Upper lobe of left lung (tissue), 6 donors: Measurements from ENCODE around the gene DCAF15. TPM values are rescaled to one million over a fixed set of nuclear protein-coding genes. Genes with fewer than 3 reads are reported as not detected.

Source experiments
- ATAC-seq, 2 donors: fragments of 200-7000 bp; cut with Tn5 transposase; one replicate each; pipeline ENCODE4 v1.9.1; 2022; ENCODE audit warnings: mild to moderate bottlenecking in 2 of 2, moderate library complexity in 2 of 2; ENCODE audit not compliant: low FRiP score in 2 of 2
- DNase-seq, 2 donors: peaks; one replicate each; pipeline ENCODE4 v3.0.0-alpha.2; 2019 to 2020
- H3K27ac ChIP-seq, 4 donors: fragments of 200-600 bp; sonication (generic); one replicate each; pipeline ENCODE4 v1.5.1; 2016 to 2019
- H3K27me3 ChIP-seq, 4 donors: fragments of 200-600 bp; sonication (generic); one replicate each; pipeline ENCODE4 v1.5.1; 2017 to 2019
- H3K36me3 ChIP-seq, 4 donors: fragments of 200-600 bp; sonication (generic); one replicate each; pipeline ENCODE4 v1.5.1; 2016 to 2019
- H3K4me1 ChIP-seq, 4 donors: fragments of 200-600 bp; sonication (generic); one replicate each; pipeline ENCODE4 v1.5.1; 2018 to 2019
- H3K4me3 ChIP-seq, 4 donors: fragments of 200-600 bp; sonication (generic); one replicate each; pipeline ENCODE4 v1.5.1; 2017 to 2019; ENCODE audit warnings: mild to moderate bottlenecking in 2 of 4, moderate library complexity in 1 of 4
- H3K9me3 ChIP-seq, 4 donors: fragments of 200-600 bp; sonication (generic); one replicate each; pipeline ENCODE4 v1.5.1; 2018 to 2019
- CTCF ChIP-seq, 6 experiments: fragments of 450-650 bp in 4 of 6; fragments of 200-600 bp in 2 of 6; sonication (generic) in 2 of 6; IDR thresholded peaks; one replicate each; pipeline ENCODE4 v1.5.1; 2016 to 2019; ENCODE audit warnings: antibody characterized with exemption in 6 of 6
- EP300 ChIP-seq, 4 donors: sonication (generic); formaldehyde crosslinking; IDR thresholded peaks; one replicate each; pipeline ENCODE4 v1.5.1; 2017; ENCODE audit warnings: antibody characterized with exemption in 4 of 4, control low read depth in 2 of 4
- POLR2A ChIP-seq, 4 donors: fragments of 450-650 bp; IDR thresholded peaks; one replicate each; pipeline ENCODE4 v1.5.1; 2016 to 2017; ENCODE audit warnings: antibody characterized with exemption in 4 of 4, mild to moderate bottlenecking in 2 of 4
- POLR2AphosphoS5 ChIP-seq, 2 donors: sonication (generic); formaldehyde crosslinking; IDR thresholded peaks; one replicate each; pipeline ENCODE4 v1.5.1; 2017; ENCODE audit warnings: antibody characterized with exemption in 2 of 2
- WGBS, 2 donors: methylation state at CpG; one replicate each; pipeline ENCODE4 v1.1.5; 2017 to 2018; 5-methylcytosine and 5-hydroxymethylcytosine counted together
- total RNA-seq, 6 donors: library from RNA; depleted of rRNA in 4 of 6; stranded (reverse); fragments of >200 nt in 4 of 6; gene quantifications; one replicate each; pipeline versions ENCODE4 v1.1.0 to v1.2.1, GENCODE V29; 2016 to 2021
- donor health status: DM: no; HTN: no; CAD: no; lungs with moderate emphysema.
- donor health status: DM: no; HTN: yes; CAD: no; lungs with severe emphysema.

Gene DCAF15
- total RNA-seq, 6 donors from 2014 or later: 20.5 to 51.3 (median 39.0) TPM

GRCh38 chr19:13983213-13983889, 31.0 kb downstream of the DCAF15 start:
- ATAC-seq (no peak), DNase-seq (peak in 1 of 2 donors; percentile 81)
- Histone ChIP-seq H3K9me3 (no peaks in the 10 kb centered on the region), H3K4me3 (no peak overlapping the region), H3K4me1 (peaks cover 37 to 55% (median 46%) of the 10 kb centered on the region in 4 donors), H3K36me3 (peaks cover 0 to 23% (median 9%) of the 10 kb centered on the region in 4 donors), H3K27ac (peak overlapping the region in 1 of 4 donors; percentile 15), H3K27me3 (no peaks in the 10 kb centered on the region)
- 88% methylated on average over 13 of the region's 21 CpGs; no CpG with 5 or more reads in 1 of the 2 donors for WGBS, 2 donors
- TF ChIP-seq EP300 (IDR thresholded peaks at IDR 0.05) (no peak), POLR2A (IDR thresholded peaks at IDR 0.05) (no peak)

- peak overlapping the region in 1 of 4 donors; percentile 93 for H3K27ac ChIP-seq
- ATAC-seq (no peak), DNase-seq (peak in 1 of 2 donors; percentile 67)
- no peak overlapping the region for H3K4me3 ChIP-seq
- H3K4me1 ChIP-seq: peaks cover 38 to 49% (median 42%) of the 10 kb centered on the region in 4 donors
- H3K27me3 ChIP-seq: no peaks in the 10 kb centered on the region
- H3K9me3 ChIP-seq: no peaks in the 10 kb centered on the region
- TF ChIP-seq POLR2AphosphoS5 (IDR thresholded peaks at IDR 0.05) (no peak), POLR2A (IDR thresholded peaks at IDR 0.05) (no peak), EP300 (IDR thresholded peaks at IDR 0.05) (no peak), CTCF (IDR thresholded peaks at IDR 0.05) (no peak)
- WGBS, 2 donors: 85 to 91% methylated on average over 6 to 14 of the region's 15 CpGs
- peaks cover 0 to 26% (median 9%) of the 10 kb centered on the region in 4 donors for H3K36me3 ChIP-seq
Measured at GRCh38 chr19:13984186-13984585, 31.9 kb downstream of the DCAF15 start.

- ATAC-seq: peak in 1 of 2 donors; percentile 24
- H3K9me3 ChIP-seq: no peaks in the 10 kb centered on the region
- peaks cover 31 to 40% (median 36%) of the 10 kb centered on the region in 4 donors for H3K4me1 ChIP-seq
- 61 to 73% methylated on average over 23 to 25 of the region's 25 CpGs for WGBS, 2 donors
- no peaks in the 10 kb centered on the region for H3K27me3 ChIP-seq
- no peak overlapping the region for H3K4me3 ChIP-seq
- peak in 1 of 2 donors; percentile 3 for TF ChIP-seq POLR2AphosphoS5 (IDR thresholded peaks at IDR 0.05)
- peak in 1 of 4 donors; percentile 26 for TF ChIP-seq POLR2A (IDR thresholded peaks at IDR 0.05)
- no peak for TF ChIP-seq EP300 (IDR thresholded peaks at IDR 0.05)
- peak overlapping the region; percentile 84 to 97 (median 92) for H3K27ac ChIP-seq
- peak in 1 of 2 donors; percentile 92 for DNase-seq
- H3K36me3 ChIP-seq: peaks cover 0 to 28% (median 9%) of the 10 kb centered on the region in 4 donors
Measured at GRCh38 chr19:13984875-13985741, 32.8 kb downstream of the DCAF15 start.

- 68 to 71% methylated on average over 8 of the region's 10 CpGs for WGBS, 2 donors
- no peak for TF ChIP-seq EP300 (IDR thresholded peaks at IDR 0.05)
- no peak for TF ChIP-seq POLR2AphosphoS5 (IDR thresholded peaks at IDR 0.05)
- TF ChIP-seq POLR2A (IDR thresholded peaks at IDR 0.05): no peak
- no peak for TF ChIP-seq CTCF (IDR thresholded peaks at IDR 0.05)
- ATAC-seq (peak in 1 of 2 donors; percentile 1), DNase-seq (peak in 1 of 2 donors; percentile 30)
- no peaks in the 10 kb centered on the region for H3K9me3 ChIP-seq
- H3K4me1 ChIP-seq: peaks cover 31 to 40% (median 36%) of the 10 kb centered on the region in 4 donors
- H3K27me3 ChIP-seq: no peaks in the 10 kb centered on the region
- H3K27ac ChIP-seq: peak overlapping the region; percentile 84 to 97 (median 92)
- peak overlapping the region in 2 of 4 donors; percentile 14 to 25 for H3K4me3 ChIP-seq
- H3K36me3 ChIP-seq: peaks cover 0 to 23% (median 10%) of the 10 kb centered on the region in 4 donors
Measured at GRCh38 chr19:13985771-13986347, 33.5 kb downstream of the DCAF15 start.

GRCh38 chr19:13986348-13986904, 34.1 kb downstream of the DCAF15 start:
- Histone ChIP-seq H3K4me1 (peaks cover 31 to 40% (median 36%) of the 10 kb centered on the region in 4 donors), H3K36me3 (peaks cover 0 to 21% (median 14%) of the 10 kb centered on the region in 4 donors), H3K27me3 (no peaks in the 10 kb centered on the region), H3K27ac (peak overlapping the region; percentile 84 to 97 (median 92)), H3K4me3 (peak overlapping the region in 2 of 4 donors; percentile 14 to 25), H3K9me3 (no peaks in the 10 kb centered on the region)
- ATAC-seq: peak; percentile 74 to 82
- TF ChIP-seq EP300 (IDR thresholded peaks at IDR 0.05): no peak
- peak in 1 of 4 donors; percentile 61 for TF ChIP-seq POLR2A (IDR thresholded peaks at IDR 0.05)
- peak in 2 of 6 experiments; percentile 18 to 24 for TF ChIP-seq CTCF (IDR thresholded peaks at IDR 0.05)
- peak; percentile 14 to 71 for TF ChIP-seq POLR2AphosphoS5 (IDR thresholded peaks at IDR 0.05)
- 26% methylated on average over 19 of the region's 19 CpGs; no CpG with 5 or more reads in 1 of the 2 donors for WGBS, 2 donors
- DNase-seq: peak; percentile 91 to 92
